CD4-positive, alpha-beta T cell treated with Interleukin-10 for 1 hour (primary cell): ENCODE results near the gene FAM222B.
A peak's percentile ranks its signal among the peaks of the same experiment; 100 is the strongest.
"Not testable (repeated sequence)": the region's sequence is repeated elsewhere in the genome, so short reads cannot be mapped to it uniquely, and the experiment has no call there.

Source experiments
- DNase-seq: peaks from one replicate; pipeline ENCODE4 v3.0.0-alpha.2; 2020

FAM222B gene

GRCh38 chr17:28744104-28744971, 98.3 kb downstream of the FAM222B start:
- peak; percentile 78 for DNase-seq

- DNase-seq: peak; percentile 80
Observed at GRCh38 chr17:28743243-28744103, 99.1 kb downstream of the FAM222B start, which contains the start of gene TRAF4. Gene TRAF4, plus strand, starts transcription at chr17:28744011. Its CDS starts 102 bp downstream, at chr17:28744113.

GRCh38 chr17:28741358-28742349, 100.9 kb downstream of the FAM222B start:
- no peak for DNase-seq

- no peak for DNase-seq
Observed at GRCh38 chr17:28740406-28741357, 101.9 kb downstream of the FAM222B start.

GRCh38 chr17:28738680-28739384, 103.8 kb downstream of the FAM222B start:
- DNase-seq: peak; percentile 71

- no peak for DNase-seq
Observed at GRCh38 chr17:28737770-28738679, 104.6 kb downstream of the FAM222B start.

- no peak for DNase-seq
Observed at GRCh38 chr17:28737316-28737715, 105.3 kb downstream of the FAM222B start.

GRCh38 chr17:28735913-28736769, 106.4 kb downstream of the FAM222B start:
- DNase-seq: not testable (repeated sequence)

GRCh38 chr17:28735242-28735722, 107.3 kb downstream of the FAM222B start:
- no peak for DNase-seq

- no peak for DNase-seq
Observed at GRCh38 chr17:28734712-28735241, 107.8 kb downstream of the FAM222B start.

GRCh38 chr17:28733346-28733745, 109.2 kb downstream of the FAM222B start:
- DNase-seq: no peak

GRCh38 chr17:28729950-28730330, 112.7 kb downstream of the FAM222B start:
- DNase-seq: no peak

GRCh38 chr17:28728364-28729200, 114.0 kb downstream of the FAM222B start, which contains the start of gene NEK8:
Gene NEK8, plus strand, starts transcription at chr17:28728788. Its CDS starts 26 bp downstream, at chr17:28728814.
- DNase-seq: peak; percentile 97

- peak; percentile 93 for DNase-seq
Observed at GRCh38 chr17:28726627-28727491, 115.7 kb downstream of the FAM222B start.

- DNase-seq: peak; percentile 72
Observed at GRCh38 chr17:28726226-28726626, 116.4 kb downstream of the FAM222B start, which contains the start of gene TLCD1. Gene TLCD1, minus strand, starts transcription at chr17:28726233. Its CDS starts 136 bp downstream, at chr17:28726097.
